ENCODE data around the gene PIGW.
"Not testable (repeated sequence)": the region's sequence is repeated elsewhere in the genome, so short reads cannot be mapped to it uniquely, and the experiment has no call there.

Gene PIGW

DNA sequence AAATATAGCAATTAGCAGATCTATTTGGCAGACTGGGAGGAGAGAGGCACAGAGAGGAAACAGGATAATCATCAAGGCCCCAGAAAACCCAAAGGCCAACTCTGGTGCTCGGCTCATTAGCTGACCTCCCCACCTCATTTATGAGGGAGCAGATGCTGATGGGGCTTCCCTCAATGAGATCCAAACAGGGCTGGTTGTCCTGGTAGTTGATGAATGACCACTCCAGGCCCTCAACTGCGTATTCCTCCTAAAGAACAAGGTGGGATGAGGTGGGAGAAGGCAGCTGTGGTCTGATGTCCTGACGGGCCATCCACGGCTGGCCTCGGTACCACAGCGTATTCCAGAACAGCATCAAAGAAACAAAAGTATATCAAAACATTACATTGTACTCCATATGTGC lies 27.5 kb upstream of the PIGW start:
- H3K4me2 ChIP-seq (ENCODE audit: low read length): no peak overlapping the region
- no peaks in the 10 kb centered on the region for H3F3A ChIP-seq (ENCODE audit: control insufficient read depth, insufficient read depth)
- H3K79me2 ChIP-seq (ENCODE audit: control insufficient read depth, low read length): no peaks in the 10 kb centered on the region
- peaks cover 88% of the 10 kb centered on the region for H3K36me3 ChIP-seq (ENCODE audit: control insufficient read depth, low read length)
- TF ChIP-seq EZH2phosphoT487 (IDR thresholded peaks at IDR 0.05; ENCODE audit: borderline replicate concordance, low read length) (no peak), CTCF (IDR thresholded peaks at IDR 0.05; ENCODE audit: low read depth, low read length, poor library complexity, severe bottlenecking) (no peak)
- H3K27ac ChIP-seq (ENCODE audit: low read depth, low read length): no peak overlapping the region
- no peaks in the 10 kb centered on the region for H3K27me3 ChIP-seq (ENCODE audit: control insufficient read depth, low read length)
- H4K20me1 ChIP-seq (ENCODE audit: control insufficient read depth, insufficient read depth, low read depth, low read length): no peaks in the 10 kb centered on the region
- no peaks in the 10 kb centered on the region for H3K9me3 ChIP-seq (ENCODE audit: control insufficient read depth, insufficient read depth, low read length)
- no peaks in the 10 kb centered on the region for H3K4me1 ChIP-seq (ENCODE audit: control insufficient read depth, low read length)
- H3K9me2 ChIP-seq (replicated peaks; ENCODE audit: control insufficient read depth, low read length): no peaks in the 10 kb centered on the region
- H3K4me3 ChIP-seq (ENCODE audit: low read length): no peak overlapping the region

DNA sequence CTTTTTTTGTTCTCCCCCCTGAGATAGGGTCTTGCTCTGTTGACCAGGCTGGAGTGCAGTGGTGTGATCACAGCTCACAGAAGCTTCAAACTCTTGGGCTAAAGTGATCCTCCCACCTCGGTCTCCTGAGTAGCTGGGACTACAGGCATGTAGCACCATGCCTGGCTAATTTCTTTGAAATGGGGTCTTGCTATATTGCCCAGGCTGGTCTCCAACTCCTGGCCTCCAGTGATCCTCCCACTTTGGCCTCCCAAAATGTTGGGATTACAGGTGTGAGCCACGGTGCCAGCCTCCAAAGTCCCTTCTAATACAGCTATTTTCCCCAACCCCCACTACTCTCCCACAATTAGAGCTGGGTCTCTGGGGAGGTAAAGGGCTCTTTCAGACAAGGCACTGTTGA lies 26.3 kb upstream of the PIGW start:
- H3K36me3 ChIP-seq (ENCODE audit: control insufficient read depth, low read length): peaks cover 92% of the 10 kb centered on the region
- not testable (repeated sequence) for H3K9me3 ChIP-seq (ENCODE audit: control insufficient read depth, insufficient read depth, low read length); H3K4me2 ChIP-seq (ENCODE audit: low read length); H3K79me2 ChIP-seq (ENCODE audit: control insufficient read depth, low read length); H3K9me2 ChIP-seq (replicated peaks; ENCODE audit: control insufficient read depth, low read length); H3K27ac ChIP-seq (ENCODE audit: low read depth, low read length); H3K27me3 ChIP-seq (ENCODE audit: control insufficient read depth, low read length); H3F3A ChIP-seq (ENCODE audit: control insufficient read depth, insufficient read depth); H3K4me1 ChIP-seq (ENCODE audit: control insufficient read depth, low read length); H3K4me3 ChIP-seq (ENCODE audit: low read length); H4K20me1 ChIP-seq (ENCODE audit: control insufficient read depth, insufficient read depth, low read depth, low read length)

GRCh38 chr17:36509272-36509985 lies 25.4 kb upstream of the PIGW start:
- no peaks in the 10 kb centered on the region for H3K9me2 ChIP-seq (replicated peaks; ENCODE audit: control insufficient read depth, low read length)
- H4K20me1 ChIP-seq (ENCODE audit: control insufficient read depth, insufficient read depth, low read depth, low read length): no peaks in the 10 kb centered on the region
- H3K4me1 ChIP-seq (ENCODE audit: control insufficient read depth, low read length): no peaks in the 10 kb centered on the region
- no peak overlapping the region for H3K4me3 ChIP-seq (ENCODE audit: low read length)
- no peaks in the 10 kb centered on the region for H3K27me3 ChIP-seq (ENCODE audit: control insufficient read depth, low read length)
- H3K36me3 ChIP-seq (ENCODE audit: control insufficient read depth, low read length): peaks cover 92% of the 10 kb centered on the region
- H3K27ac ChIP-seq (ENCODE audit: low read depth, low read length): no peak overlapping the region
- no peaks in the 10 kb centered on the region for H3K79me2 ChIP-seq (ENCODE audit: control insufficient read depth, low read length)
- no peaks in the 10 kb centered on the region for H3K9me3 ChIP-seq (ENCODE audit: control insufficient read depth, insufficient read depth, low read length)
- TF ChIP-seq EZH2phosphoT487 (IDR thresholded peaks at IDR 0.05; ENCODE audit: borderline replicate concordance, low read length): no peak
- no peak for TF ChIP-seq CTCF (IDR thresholded peaks at IDR 0.05; ENCODE audit: low read depth, low read length, poor library complexity, severe bottlenecking)
- no peak overlapping the region for H3K4me2 ChIP-seq (ENCODE audit: low read length)
- H3F3A ChIP-seq (ENCODE audit: control insufficient read depth, insufficient read depth): no peaks in the 10 kb centered on the region

DNA sequence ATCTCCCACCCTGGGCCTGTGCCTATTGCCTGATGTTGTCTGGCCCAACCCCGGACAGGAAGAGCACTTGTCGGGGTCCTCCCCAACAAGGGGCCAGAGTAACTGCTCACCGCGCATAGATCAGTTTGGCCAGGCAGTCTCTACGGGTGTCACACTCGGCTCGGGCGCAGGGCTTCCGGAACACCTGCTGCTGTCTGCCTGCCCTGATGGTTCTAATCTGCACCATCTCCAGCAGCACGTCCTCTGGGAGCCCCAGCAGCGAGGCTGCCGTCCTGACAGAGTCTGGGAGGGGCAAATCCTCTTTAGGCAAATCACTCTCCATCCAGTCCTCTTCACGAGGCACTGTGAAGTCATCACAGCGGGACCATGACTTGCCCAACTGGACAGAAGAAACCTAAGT lies 24.2 kb upstream of the PIGW start:
- Histone ChIP-seq H3K27me3 (ENCODE audit: control insufficient read depth, low read length) (no peaks in the 10 kb centered on the region), H3K36me3 (ENCODE audit: control insufficient read depth, low read length) (peaks cover 95% of the 10 kb centered on the region)

More for the DNA sequence above, 24.2 kb upstream of the PIGW start:
- Histone ChIP-seq H3K4me2 (ENCODE audit: low read length) (no peak overlapping the region), H3K79me2 (ENCODE audit: control insufficient read depth, low read length) (no peaks in the 10 kb centered on the region), H3K27ac (ENCODE audit: low read depth, low read length) (no peak overlapping the region), H3K9me3 (ENCODE audit: control insufficient read depth, insufficient read depth, low read length) (no peaks in the 10 kb centered on the region), H3F3A (ENCODE audit: control insufficient read depth, insufficient read depth) (no peaks in the 10 kb centered on the region), H3K4me1 (ENCODE audit: control insufficient read depth, low read length) (no peaks in the 10 kb centered on the region), H3K9me2 (replicated peaks; ENCODE audit: control insufficient read depth, low read length) (no peaks in the 10 kb centered on the region), H4K20me1 (ENCODE audit: control insufficient read depth, insufficient read depth, low read depth, low read length) (no peaks in the 10 kb centered on the region), H3K4me3 (ENCODE audit: low read length) (no peak overlapping the region)
- TF ChIP-seq EZH2phosphoT487 (IDR thresholded peaks at IDR 0.05; ENCODE audit: borderline replicate concordance, low read length): no peak
- no peak for TF ChIP-seq CTCF (IDR thresholded peaks at IDR 0.05; ENCODE audit: low read depth, low read length, poor library complexity, severe bottlenecking)
